Upper lobe of left lung (tissue), 6 donors: ENCODE results near the gene PLCB4. TPM values are rescaled to one million over a fixed set of nuclear protein-coding genes. Genes with fewer than 3 reads are reported as not detected.
"Not testable (repeated sequence)": the region's sequence is repeated elsewhere in the genome, so short reads cannot be mapped to it uniquely, and the experiment has no call there.

Experiments
- ATAC-seq, 2 donors: fragments of 200-7000 bp; cut with Tn5 transposase; one replicate each; pipeline ENCODE4 v1.9.1; 2022; ENCODE audit warnings: mild to moderate bottlenecking in 2 of 2, moderate library complexity in 2 of 2; ENCODE audit not compliant: low FRiP score in 2 of 2
- DNase-seq, 2 donors: peaks; one replicate each; pipeline ENCODE4 v3.0.0-alpha.2; 2019 to 2020
- H3K27ac ChIP-seq, 4 donors: fragments of 200-600 bp; sonication (generic); one replicate each; pipeline ENCODE4 v1.5.1; 2016 to 2019
- H3K27me3 ChIP-seq, 4 donors: fragments of 200-600 bp; sonication (generic); one replicate each; pipeline ENCODE4 v1.5.1; 2017 to 2019
- H3K36me3 ChIP-seq, 4 donors: fragments of 200-600 bp; sonication (generic); one replicate each; pipeline ENCODE4 v1.5.1; 2016 to 2019
- H3K4me1 ChIP-seq, 4 donors: fragments of 200-600 bp; sonication (generic); one replicate each; pipeline ENCODE4 v1.5.1; 2018 to 2019
- H3K4me3 ChIP-seq, 4 donors: fragments of 200-600 bp; sonication (generic); one replicate each; pipeline ENCODE4 v1.5.1; 2017 to 2019; ENCODE audit warnings: mild to moderate bottlenecking in 2 of 4, moderate library complexity in 1 of 4
- H3K9me3 ChIP-seq, 4 donors: fragments of 200-600 bp; sonication (generic); one replicate each; pipeline ENCODE4 v1.5.1; 2018 to 2019
- EP300 ChIP-seq, 4 donors: sonication (generic); formaldehyde crosslinking; IDR thresholded peaks; one replicate each; pipeline ENCODE4 v1.5.1; 2017; ENCODE audit warnings: antibody characterized with exemption in 4 of 4, control low read depth in 2 of 4
- POLR2A ChIP-seq, 4 donors: fragments of 450-650 bp; IDR thresholded peaks; one replicate each; pipeline ENCODE4 v1.5.1; 2016 to 2017; ENCODE audit warnings: antibody characterized with exemption in 4 of 4, mild to moderate bottlenecking in 2 of 4
- POLR2AphosphoS5 ChIP-seq, 2 donors: sonication (generic); formaldehyde crosslinking; IDR thresholded peaks; one replicate each; pipeline ENCODE4 v1.5.1; 2017; ENCODE audit warnings: antibody characterized with exemption in 2 of 2
- WGBS, 2 donors: methylation state at CpG; one replicate each; pipeline ENCODE4 v1.1.5; 2017 to 2018; 5-methylcytosine and 5-hydroxymethylcytosine counted together
- total RNA-seq, 6 donors: library from RNA; depleted of rRNA in 4 of 6; stranded (reverse); fragments of >200 nt in 4 of 6; gene quantifications; one replicate each; pipeline versions ENCODE4 v1.1.0 to v1.2.1, GENCODE V29; 2016 to 2021
- TF ChIP-seq, protein P1 (sequence below), 6 experiments: fragments of 450-650 bp in 4 of 6; fragments of 200-600 bp in 2 of 6; sonication (generic) in 2 of 6; IDR thresholded peaks; one replicate each; pipeline ENCODE4 v1.5.1; 2016 to 2019; ENCODE audit warnings: antibody characterized with exemption in 6 of 6
- donor health status: DM: no; HTN: no; CAD: no; lungs with moderate emphysema.
- donor health status: DM: no; HTN: yes; CAD: no; lungs with severe emphysema.

The PLCB4 gene
- total RNA-seq, 6 donors from 2014 or later = 5.7 to 15.2 (median 8.2) TPM

DNA sequence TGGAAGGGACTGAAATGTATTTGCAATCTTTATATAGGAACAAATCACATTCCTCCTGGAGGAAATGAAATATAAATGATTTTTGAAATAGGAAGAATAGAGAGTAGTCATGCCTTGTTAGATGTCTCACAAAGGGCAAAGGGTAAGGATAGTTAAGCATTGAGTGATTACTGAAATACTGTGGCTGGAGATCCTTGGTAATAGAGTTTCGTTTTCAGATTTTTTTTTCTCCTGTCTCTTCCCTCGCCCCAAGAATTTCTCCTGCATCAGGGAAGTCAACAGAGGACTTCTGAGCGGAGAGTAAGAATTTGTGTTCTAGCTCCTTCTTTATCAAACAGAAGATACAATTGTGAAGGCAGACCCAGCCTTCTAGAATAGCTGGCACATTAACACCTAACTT is 79.4 kb downstream of the PLCB4 start:
- Histone ChIP-seq H3K36me3 (no peaks in the 10 kb centered on the region), H3K27ac (no peak overlapping the region), H3K4me3 (no peak overlapping the region), H3K9me3 (peaks cover 0 to 7% (median 0%) of the 10 kb centered on the region in 4 donors), H3K4me1 (peaks cover 0 to 13% (median 3%) of the 10 kb centered on the region in 4 donors), H3K27me3 (no peaks in the 10 kb centered on the region)
- WGBS, 2 donors = 86 to 90% methylated on average over 3 of the region's 3 CpGs
- no peak for ATAC-seq
- no peak for DNase-seq
- no peak for TF ChIP-seq POLR2AphosphoS5 (IDR thresholded peaks at IDR 0.05)
- TF ChIP-seq EP300 (IDR thresholded peaks at IDR 0.05) = no peak
- no peak for TF ChIP-seq POLR2A (IDR thresholded peaks at IDR 0.05)
- TF ChIP-seq, protein P1, sequence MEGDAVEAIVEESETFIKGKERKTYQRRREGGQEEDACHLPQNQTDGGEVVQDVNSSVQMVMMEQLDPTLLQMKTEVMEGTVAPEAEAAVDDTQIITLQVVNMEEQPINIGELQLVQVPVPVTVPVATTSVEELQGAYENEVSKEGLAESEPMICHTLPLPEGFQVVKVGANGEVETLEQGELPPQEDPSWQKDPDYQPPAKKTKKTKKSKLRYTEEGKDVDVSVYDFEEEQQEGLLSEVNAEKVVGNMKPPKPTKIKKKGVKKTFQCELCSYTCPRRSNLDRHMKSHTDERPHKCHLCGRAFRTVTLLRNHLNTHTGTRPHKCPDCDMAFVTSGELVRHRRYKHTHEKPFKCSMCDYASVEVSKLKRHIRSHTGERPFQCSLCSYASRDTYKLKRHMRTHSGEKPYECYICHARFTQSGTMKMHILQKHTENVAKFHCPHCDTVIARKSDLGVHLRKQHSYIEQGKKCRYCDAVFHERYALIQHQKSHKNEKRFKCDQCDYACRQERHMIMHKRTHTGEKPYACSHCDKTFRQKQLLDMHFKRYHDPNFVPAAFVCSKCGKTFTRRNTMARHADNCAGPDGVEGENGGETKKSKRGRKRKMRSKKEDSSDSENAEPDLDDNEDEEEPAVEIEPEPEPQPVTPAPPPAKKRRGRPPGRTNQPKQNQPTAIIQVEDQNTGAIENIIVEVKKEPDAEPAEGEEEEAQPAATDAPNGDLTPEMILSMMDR (IDR thresholded peaks at IDR 0.05) = no peak

- no peak for DNase-seq
- H3K27me3 ChIP-seq = no peaks in the 10 kb centered on the region
- no peak overlapping the region for H3K27ac ChIP-seq
- no peak for TF ChIP-seq POLR2AphosphoS5 (IDR thresholded peaks at IDR 0.05)
- TF ChIP-seq EP300 (IDR thresholded peaks at IDR 0.05) = no peak
- TF ChIP-seq, protein P1 (IDR thresholded peaks at IDR 0.05) = no peak
- no peak for TF ChIP-seq POLR2A (IDR thresholded peaks at IDR 0.05)
- 81 to 87% methylated on average over 3 of the region's 3 CpGs for WGBS, 2 donors
- no peak for ATAC-seq
- peaks cover 0 to 13% (median 3%) of the 10 kb centered on the region in 4 donors for H3K4me1 ChIP-seq
- peaks cover 0 to 7% (median 0%) of the 10 kb centered on the region in 4 donors for H3K9me3 ChIP-seq
- no peak overlapping the region for H3K4me3 ChIP-seq
- no peaks in the 10 kb centered on the region for H3K36me3 ChIP-seq
These were observed 80.2 kb downstream of the PLCB4 start for GRCh38 chr20:9149087-9149486.

DNA sequence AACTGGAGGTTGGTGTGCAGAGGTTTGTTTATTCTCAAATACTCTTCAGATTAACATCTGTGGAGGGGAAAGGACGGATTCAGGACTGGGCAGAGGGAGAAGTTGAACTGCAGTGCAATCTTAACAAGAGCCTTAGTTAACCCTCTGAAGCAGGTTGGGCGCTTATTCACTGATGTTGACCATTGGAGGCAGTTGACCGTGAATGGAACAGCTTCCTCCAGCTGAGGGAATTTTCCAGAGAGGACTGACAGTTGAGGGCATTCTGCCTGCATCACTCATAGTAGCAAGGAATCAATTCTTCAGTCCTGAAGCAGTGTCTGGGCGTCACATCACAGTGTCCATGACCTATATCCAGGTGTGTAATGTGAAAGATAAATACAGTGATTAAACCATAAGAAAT is 80.9 kb downstream of the PLCB4 start:
- WGBS, 2 donors = 64 to 83% methylated on average over 4 of the region's 4 CpGs
- Histone ChIP-seq H3K9me3 (peaks cover 0 to 7% (median 0%) of the 10 kb centered on the region in 4 donors), H3K4me3 (no peak overlapping the region), H3K27ac (no peak overlapping the region), H3K36me3 (no peaks in the 10 kb centered on the region), H3K4me1 (peaks cover 0 to 10% (median 3%) of the 10 kb centered on the region in 4 donors), H3K27me3 (no peaks in the 10 kb centered on the region)
- ATAC-seq (no peak), DNase-seq (no peak)
- TF ChIP-seq EP300 (IDR thresholded peaks at IDR 0.05) (no peak), POLR2A (IDR thresholded peaks at IDR 0.05) (no peak), POLR2AphosphoS5 (IDR thresholded peaks at IDR 0.05) (no peak)
- TF ChIP-seq, protein P1 (IDR thresholded peaks at IDR 0.05) = no peak

DNA sequence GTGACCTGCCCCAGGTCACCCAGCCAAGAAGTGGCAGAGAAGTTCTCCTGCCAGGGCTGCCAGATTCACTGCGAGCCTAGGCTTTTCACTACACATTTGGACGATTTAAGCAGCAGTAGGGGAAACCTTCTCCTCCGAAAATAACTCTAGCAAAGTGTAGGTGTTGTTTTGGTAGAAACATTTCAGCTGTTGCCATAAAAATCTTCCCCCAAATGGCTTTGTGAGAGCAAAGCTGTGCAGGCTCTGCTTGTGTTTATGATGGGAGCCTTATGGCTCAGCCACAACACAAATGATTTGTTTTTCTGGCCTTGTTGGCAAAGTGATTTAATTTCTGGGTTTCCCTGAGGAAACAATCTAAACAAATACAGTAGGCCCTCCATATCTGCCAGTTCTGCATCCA is 81.8 kb downstream of the PLCB4 start:
- no peak for TF ChIP-seq EP300 (IDR thresholded peaks at IDR 0.05)
- no peak for TF ChIP-seq POLR2A (IDR thresholded peaks at IDR 0.05)
- no peak for TF ChIP-seq POLR2AphosphoS5 (IDR thresholded peaks at IDR 0.05)
- TF ChIP-seq, protein P1 (IDR thresholded peaks at IDR 0.05) = no peak
- DNase-seq (no peak), ATAC-seq (no peak)
- peaks cover 0 to 7% (median 0%) of the 10 kb centered on the region in 4 donors for H3K9me3 ChIP-seq
- H3K36me3 ChIP-seq = no peaks in the 10 kb centered on the region
- no peaks in the 10 kb centered on the region for H3K27me3 ChIP-seq
- H3K4me3 ChIP-seq = no peak overlapping the region
- H3K27ac ChIP-seq = no peak overlapping the region
- H3K4me1 ChIP-seq = peaks cover 0 to 5% (median 1%) of the 10 kb centered on the region in 4 donors
- 70 to 82% methylated on average over 3 of the region's 3 CpGs for WGBS, 2 donors

- H3K36me3 ChIP-seq, H3K27me3 ChIP-seq, H3K27ac ChIP-seq, H3K9me3 ChIP-seq, H3K4me1 ChIP-seq, DNase-seq, ATAC-seq, H3K4me3 ChIP-seq: not testable (repeated sequence)
- WGBS, 2 donors = 0 to 71% methylated on average over 1 of the region's 1 CpG
These were observed 83.3 kb downstream of the PLCB4 start for GRCh38 chr20:9152139-9152538.
